ENCODE results near the gene ZNF184.
"Not testable (repeated sequence)": the region's sequence is repeated elsewhere in the genome, so short reads cannot be mapped to it uniquely, and the experiment has no call there.

Gene ZNF184

GRCh38 chr6:27478706-27479318, 5.9 kb upstream of the ZNF184 start:
- peak; percentile 82 for DNase-seq

- DNase-seq: no peak
These were observed 5.3 kb upstream of the ZNF184 start for GRCh38 chr6:27478141-27478705.

- DNase-seq: no peak
These were observed 4.6 kb upstream of the ZNF184 start for GRCh38 chr6:27477318-27478013.

DNA sequence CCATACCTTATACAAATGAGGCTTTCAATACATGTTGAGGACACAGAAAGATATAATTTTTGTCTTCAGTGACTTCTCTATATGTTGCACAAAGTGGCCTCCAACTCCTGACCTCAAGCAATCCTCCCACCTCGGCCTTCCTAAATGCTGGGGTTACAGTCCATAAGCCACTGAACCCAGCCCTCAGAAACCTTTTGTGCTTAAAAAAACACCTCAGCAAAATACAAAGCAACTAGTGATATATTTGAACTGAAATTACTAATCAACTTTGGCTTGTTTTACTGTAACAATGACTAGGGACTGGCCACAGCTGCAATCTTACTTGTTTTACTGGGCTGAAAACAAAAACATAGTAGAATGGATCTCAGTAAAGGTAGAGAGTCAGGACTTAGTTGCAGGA, 3.2 kb upstream of the ZNF184 start:
- DNase-seq: no peak

- DNase-seq: no peak
These were observed 1.8 kb upstream of the ZNF184 start for GRCh38 chr6:27474672-27475071.

- DNase-seq: no peak
These were observed 1.2 kb upstream of the ZNF184 start for GRCh38 chr6:27474172-27474465.

GRCh38 chr6:27472182-27472616, 706 bp downstream of the ZNF184 start:
- DNase-seq: peak; percentile 73

GRCh38 chr6:27471365-27472115, 1.4 kb downstream of the ZNF184 start:
- no peak for DNase-seq

- DNase-seq: no peak
These were observed 2.9 kb downstream of the ZNF184 start for GRCh38 chr6:27470023-27470422.

DNA sequence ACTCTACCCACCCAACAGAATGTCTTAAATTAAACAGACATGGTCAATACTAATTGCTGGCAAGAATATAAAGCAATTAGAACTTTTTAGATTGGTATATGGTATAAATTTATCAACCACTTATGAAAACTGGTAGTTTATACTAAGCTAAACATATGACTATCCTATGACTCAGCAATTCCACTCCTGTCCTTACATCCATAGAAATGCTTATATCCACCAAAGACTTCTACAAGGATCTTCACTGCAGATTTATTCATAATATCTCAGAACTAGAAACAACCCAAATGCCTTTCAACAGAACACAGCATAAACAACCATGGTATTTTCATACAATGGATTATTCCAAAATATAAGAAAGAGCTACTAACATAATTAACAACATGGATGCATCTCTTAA, 4.6 kb downstream of the ZNF184 start:
- DNase-seq: no peak

DNA sequence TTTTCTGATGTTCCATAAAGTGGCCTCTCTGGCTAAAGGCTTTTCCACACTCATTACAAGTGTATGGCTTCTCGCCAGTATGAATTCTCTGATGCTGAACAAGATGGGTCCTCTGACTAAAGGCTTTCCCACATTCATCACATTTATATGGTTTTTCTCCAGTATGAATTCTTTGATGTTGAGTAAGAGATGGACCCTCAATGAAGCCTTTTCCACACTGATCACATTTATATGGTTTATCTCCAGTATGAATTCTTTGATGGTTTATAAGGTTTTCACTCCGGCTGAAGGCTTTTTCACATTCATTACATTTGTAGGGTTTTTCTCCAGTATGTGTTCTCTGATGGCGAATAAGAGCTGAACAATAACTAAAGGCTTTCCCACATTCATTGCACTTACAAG, 20.4 kb downstream of the ZNF184 start:
- no peak for DNase-seq

DNA sequence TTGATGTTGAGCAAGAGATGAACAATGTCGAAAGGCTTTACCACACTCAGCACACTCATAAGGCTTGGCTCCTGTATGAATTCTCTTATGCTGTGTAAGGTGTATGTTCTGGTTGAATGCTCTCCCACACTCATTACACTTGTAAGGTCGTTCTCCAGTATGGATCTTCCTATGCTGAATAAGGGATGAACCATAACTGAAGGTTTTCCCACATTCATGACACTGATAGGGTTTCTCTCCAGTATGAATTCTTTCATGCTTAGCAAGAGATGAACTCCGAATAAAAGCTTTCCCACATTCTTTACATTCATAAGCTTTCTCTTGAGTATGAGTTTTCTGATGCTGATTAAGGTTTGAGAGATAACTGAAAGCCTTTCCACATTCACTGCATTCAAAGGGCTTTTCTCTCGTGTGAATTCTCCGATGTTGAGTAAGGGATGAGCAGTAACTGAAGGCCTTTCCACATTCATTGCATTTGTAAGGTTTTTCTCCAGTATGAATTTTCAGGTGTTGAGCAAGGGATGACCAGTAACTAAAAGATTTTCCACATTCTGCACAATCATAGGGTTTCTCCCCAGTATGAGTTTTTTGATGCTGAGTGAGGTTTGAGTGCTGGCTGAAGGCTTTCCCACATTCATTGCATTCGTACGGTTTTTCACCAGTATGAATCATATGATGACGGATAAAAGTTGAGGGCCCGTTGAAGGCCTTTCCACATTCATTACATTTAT, 21.1 kb downstream of the ZNF184 start:
- DNase-seq: no peak

GRCh38 chr6:27448456-27448855, 24.4 kb downstream of the ZNF184 start:
- DNase-seq: no peak

- DNase-seq: no peak
These were observed 30.0 kb downstream of the ZNF184 start for GRCh38 chr6:27442932-27443331.

- no peak for DNase-seq
These were observed 31.9 kb downstream of the ZNF184 start for GRCh38 chr6:27441001-27441400.

GRCh38 chr6:27439371-27439770, 33.5 kb downstream of the ZNF184 start:
- DNase-seq: no peak

- DNase-seq: no peak
These were observed 39.2 kb downstream of the ZNF184 start for GRCh38 chr6:27433714-27434113.

- no peak for DNase-seq
These were observed 43.9 kb downstream of the ZNF184 start for GRCh38 chr6:27428966-27429365.

DNA sequence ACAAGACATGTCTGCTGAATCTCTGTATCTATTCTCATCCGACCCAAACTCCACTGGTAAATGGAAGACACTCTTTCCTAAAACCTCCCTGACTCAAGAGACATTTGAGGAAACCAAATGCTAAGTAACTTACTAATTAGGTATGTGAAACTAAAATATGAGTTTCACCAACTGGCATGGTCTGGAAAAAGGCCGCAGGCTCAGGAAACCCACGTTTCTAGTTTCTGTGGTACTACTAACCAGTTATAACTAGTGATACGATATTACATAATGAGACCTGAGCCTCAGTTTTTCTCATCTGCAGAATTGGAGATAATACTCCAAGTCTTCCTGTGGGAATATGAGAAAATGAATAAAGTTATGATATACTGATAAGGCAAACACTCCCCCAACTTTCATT, 44.4 kb downstream of the ZNF184 start:
- DNase-seq: no peak

GRCh38 chr6:27426045-27426620, 46.8 kb downstream of the ZNF184 start:
- no peak for DNase-seq

- DNase-seq: not testable (repeated sequence)
These were observed 48.1 kb downstream of the ZNF184 start for GRCh38 chr6:27424851-27425250.

DNA sequence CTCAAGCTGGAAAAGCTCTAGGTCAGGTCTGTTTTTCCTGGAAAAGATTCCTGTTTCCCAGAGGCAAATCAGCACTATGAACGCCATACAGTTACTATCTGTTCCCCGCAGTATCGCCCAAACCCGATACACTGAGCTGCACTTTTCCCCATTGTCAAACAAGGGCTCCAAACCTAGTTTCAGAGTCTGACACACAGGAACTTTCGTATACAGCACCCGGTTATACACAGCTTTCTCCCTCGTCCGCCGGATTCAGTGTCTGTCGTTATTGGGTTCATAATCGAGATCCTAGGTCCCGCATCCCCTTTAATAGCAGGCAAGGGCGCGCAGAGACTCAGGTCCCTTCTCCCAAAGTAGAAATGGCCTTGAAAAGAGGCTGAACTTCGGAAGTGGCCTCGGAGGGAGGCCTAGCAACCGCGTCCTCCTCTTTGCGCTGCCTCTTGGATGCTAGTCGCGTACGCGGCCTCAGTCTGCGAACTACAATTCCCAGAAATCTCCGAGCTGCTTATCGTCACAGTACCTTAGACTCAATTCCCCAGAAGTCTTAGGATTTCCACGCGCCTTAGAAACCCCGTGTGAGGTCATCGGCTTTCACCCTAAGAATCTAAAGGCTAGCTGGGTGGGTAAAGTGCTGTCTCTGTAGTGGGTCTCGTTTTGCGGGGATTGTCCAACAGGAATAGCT, 50.1 kb downstream of the ZNF184 start:
- no peak for DNase-seq

Data from activated CD8-positive, alpha-beta memory T cell treated with anti-CD3 and anti-CD28 coated beads, Interleukin-2, amount 50 U/mL, for 4 hours (primary cell).